GM18520 (cell line): ENCODE data around the gene STAT5A.
"Not testable (repeated sequence)": the region's sequence is repeated elsewhere in the genome, so short reads cannot be mapped to it uniquely, and the experiment has no call there.

Experiments used
- ATAC-seq: cut with Tn5 transposase; IDR thresholded peaks from one replicate; pipeline ENCODE4 v1.9.1; 2021; ENCODE audit not compliant: unreplicated experiment

STAT5A gene

GRCh38 chr17:42283241-42284023, 4.9 kb upstream of the STAT5A start:
- ATAC-seq: no peak

DNA sequence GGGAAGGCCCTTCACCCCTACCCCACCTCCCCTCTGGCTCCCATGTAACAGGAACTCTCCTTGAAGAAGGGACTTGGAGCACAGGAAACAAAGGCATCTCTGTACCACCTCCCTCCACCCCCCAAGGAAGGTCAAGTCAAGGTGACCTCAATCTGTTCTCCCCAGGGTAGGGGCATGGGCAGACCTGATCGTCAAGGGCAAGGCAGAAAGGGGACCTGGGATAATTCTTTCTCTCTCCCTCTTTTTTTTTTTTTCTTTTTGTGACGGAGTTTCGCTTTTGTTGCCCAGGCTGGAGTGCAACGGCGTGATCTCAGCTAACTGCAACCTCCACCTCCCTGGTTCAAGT, 4.3 kb upstream of the STAT5A start:
- no peak for ATAC-seq

DNA sequence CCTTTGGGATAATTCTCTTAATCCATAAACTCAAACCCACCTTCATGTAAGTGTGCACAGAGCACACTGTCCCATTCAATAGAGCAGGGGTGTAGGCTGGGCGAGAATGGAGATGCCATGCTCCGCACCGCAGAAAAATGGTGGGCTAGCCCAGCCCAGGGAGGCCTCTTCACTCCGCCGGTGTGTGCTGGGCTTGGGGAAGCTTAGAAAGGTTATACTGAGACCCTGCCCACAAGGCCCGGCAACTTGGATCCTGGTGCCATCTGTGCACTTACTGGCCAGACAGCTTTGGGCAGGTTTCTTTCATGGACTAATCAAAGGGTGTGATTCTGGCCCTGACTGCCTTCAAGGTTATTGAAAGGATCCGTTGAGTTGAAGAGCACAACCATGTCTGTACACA, 3.7 kb upstream of the STAT5A start:
- ATAC-seq: no peak

DNA sequence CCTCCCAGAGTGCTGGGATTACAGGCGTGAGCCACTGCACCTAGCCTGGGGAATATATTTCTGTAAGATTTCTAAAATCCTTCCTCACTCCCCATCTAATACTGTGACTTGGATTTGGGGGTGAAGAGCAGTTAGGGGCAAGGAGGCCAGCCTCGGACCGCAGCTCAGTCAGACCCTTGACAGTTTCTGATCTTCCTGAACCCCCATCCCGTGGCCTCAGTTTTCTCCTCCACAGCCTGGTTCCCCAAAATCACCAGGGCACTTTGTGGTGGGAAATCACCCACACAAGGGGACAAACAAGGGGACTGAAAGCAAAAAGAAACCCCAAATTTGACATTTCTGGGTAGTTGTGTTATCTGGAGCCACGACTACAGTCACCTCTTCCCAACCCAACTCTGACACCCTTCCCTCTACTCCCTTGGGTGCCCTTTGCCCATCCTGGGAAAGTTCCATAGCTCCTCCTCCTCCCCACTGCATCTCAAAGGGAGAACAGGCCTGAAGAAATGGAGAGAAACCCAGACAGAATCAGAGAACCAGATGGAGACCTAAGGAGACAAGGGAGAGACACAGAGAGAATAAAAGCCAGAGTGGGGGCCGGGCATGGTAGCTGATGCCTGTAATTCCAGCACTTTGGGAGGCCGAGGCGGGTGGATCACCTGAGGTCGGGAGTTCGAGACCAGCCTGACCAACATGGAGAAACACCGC, 2.8 kb upstream of the STAT5A start:
- no peak for ATAC-seq

GRCh38 chr17:42286411-42287221, 1.7 kb upstream of the STAT5A start:
- ATAC-seq: no peak

DNA sequence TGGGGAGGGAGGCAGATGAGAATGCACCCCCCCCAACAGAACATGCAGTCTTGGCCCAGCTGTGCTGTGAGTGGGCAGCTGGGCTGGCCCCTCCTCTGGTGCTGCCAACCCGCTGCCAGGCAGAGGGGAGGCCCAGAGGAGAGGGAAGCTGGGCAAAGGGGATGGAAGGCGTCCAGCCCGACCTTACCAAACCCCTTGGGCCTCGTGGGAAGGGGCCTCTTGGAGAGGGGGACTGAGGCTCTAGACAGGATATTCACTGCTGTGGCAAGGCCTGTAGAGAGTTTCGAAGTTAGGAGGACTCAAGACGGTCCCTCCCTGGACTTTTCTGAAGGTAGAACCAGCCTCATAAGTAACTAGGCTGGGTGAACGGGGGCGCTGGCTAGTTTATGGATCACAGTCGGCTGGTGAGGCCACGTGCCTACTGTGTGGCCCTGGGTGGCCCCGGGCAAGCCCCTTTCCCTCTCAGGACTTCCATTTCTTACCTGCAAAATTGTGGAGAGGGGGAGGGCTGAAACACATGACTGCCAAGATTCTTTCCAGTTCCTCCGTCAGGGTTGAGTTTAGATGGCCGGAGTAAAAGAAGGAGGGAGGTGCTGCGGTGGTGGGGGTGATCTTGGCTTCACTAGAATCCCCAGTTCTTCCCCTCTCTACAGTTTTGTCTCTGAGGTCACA, 857 bp upstream of the STAT5A start:
- ATAC-seq: no peak

DNA sequence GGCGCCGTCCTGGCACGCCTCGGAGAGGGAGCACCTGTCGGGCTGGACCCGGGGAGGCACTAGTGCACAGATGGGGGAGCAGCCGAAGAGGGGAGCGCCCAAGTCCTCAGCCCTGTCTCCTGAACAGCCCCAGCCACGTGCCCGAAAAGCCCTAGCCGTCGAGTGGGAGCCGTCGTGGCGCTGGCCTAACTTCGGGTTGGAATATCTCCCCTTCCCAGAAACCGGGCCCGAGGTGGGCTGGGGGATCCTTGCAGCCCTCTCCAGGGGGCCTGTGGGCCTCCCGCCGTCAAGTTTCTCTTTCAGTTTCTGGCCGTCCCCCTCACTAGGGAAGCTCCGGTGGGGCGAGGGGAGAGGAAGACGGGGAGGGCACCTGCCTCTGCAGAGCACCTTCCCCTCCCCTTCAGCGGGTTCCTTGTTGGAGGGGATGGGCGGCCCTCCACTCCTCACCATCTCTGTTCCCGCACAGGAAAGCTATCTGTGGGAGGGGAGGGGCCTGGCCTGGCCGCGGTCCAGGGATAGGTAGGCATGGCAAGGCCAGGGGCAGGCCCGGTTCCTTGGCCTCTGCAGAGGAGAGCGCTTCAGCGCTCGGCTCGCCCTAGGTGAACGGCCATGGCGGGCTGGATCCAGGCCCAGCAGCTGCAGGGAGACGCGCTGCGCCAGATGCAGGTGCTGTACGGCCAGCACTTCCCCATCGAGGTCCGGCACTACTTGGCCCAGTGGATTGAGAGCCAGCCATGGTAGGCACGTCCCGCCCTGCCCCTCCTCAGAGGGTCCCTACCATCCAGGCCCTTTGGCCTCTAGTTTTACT, 709 bp downstream of the STAT5A start:
- ATAC-seq: no peak

GRCh38 chr17:42289611-42290181, 1.4 kb downstream of the STAT5A start:
- ATAC-seq: no peak

DNA sequence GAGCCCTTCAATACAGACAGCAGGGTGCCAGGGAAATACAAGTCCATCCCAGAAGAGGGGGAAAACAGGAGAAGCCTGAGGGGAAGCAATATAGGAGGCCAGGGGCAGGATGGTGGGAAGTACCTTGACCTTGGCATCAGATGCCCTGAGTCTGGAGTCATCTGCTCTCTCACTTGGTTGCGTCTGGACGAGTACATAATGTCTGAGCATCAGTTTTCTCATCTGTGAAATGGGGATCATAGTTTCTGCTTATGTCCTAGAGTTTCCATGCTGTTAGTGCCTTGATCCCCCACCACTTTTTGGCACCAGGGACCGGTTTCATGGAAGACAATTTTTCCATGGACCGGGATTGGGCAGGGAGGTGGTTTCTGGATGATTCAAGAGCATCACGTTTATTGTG, 2.3 kb downstream of the STAT5A start:
- no peak for ATAC-seq

DNA sequence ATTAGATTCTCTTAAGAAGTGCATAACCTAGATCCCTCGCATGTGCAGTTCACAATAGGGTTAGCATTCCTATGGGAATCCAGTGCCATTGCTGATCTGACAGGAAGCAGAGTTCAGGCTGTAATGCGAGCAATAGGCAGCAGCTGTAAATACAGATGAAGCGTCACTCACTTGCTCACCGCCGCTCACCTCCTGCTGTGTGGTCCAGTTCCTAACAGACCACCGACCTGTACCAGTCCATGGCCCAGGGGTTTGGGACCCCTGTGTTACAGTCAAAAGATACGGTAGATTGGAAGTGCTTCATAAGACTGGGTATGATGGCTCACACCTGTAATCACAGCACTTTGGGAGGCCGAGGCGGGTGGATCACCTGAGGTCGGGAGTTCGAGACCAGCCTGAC, 2.8 kb downstream of the STAT5A start:
- ATAC-seq: no peak

DNA sequence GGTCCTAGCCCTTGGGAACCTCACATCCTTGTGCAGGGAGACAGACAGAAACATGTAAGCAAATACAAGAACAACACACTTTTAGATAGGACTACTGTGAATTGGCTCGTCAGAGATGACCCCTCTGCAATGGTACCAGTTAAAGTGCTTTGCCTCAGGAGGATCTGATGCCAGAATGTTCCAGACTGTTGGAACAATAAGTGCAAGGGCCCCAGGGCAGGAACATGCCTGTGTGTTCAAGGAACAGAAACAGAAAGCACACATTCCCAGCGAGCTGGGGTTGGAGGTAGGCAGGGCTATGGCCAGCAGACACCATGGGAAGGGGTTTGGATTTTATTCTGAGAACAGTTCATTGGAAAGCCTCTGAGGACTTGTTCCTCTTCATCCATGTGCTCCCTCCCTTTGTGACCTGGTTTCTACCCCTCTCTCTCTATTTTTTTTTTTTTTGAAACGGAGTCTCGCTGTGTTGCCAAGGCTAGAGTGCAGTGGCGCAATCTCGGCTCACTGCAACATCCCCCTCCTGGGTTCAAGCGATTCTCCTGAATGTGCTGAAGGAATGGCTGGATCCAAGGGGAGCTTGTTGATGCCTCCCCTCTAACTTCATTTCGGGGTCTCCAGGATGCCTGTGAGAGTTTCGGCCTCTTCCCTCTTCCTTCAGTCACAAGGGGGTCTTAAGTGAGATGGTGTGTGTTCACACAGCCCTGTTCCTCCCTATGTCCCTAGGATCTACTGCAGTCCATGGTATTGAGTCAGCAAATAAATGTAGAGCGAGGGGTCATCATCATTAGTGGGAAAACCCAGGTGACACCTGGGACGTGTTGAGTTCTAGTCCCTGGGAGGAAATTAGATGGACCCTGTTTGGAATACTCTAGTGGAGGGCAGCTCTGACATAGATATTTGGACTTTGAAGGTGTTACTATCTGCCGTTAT, 6.4 kb downstream of the STAT5A start:
- ATAC-seq: no peak

- ATAC-seq: no peak
Measured at GRCh38 chr17:42296012-42296411, 7.7 kb downstream of the STAT5A start.

- ATAC-seq: not testable (repeated sequence)
Measured at GRCh38 chr17:42297775-42298174, 9.5 kb downstream of the STAT5A start.

DNA sequence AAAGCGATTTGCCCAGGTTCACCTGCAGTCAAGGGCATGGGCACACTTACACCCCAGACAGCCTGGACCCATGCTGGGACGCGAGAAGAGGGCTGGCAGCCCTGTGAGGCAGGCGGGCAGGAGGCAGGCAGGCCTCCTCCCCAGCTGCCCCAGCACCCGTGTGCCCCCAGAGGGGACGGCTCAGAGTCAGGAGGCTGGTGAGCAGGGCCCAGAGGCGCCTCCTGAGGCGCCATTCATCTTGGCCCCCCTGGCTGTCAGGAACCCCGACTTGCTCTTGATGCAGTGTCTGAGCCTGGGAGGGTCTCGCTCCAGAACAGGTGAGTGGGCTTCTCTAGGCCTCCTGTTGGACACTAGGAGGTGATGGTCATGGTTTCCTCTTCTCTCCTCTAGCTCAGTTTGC, 11.1 kb downstream of the STAT5A start:
- ATAC-seq: not testable (repeated sequence)

DNA sequence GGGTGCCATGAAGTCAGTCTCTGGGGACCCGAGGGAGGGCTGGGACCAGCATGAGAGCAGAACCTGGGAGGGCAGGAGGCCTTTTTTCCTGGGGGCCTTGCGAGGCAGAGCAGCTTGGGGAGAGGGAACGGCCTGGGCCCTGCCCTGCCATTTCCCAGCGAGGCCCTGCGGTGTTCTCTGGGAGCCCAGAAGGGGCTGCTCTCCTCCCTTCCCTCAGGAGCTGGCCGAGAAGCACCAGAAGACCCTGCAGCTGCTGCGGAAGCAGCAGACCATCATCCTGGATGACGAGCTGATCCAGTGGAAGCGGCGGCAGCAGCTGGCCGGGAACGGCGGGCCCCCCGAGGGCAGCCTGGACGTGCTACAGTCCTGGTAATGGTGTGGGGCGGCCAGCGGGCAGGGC, 11.6 kb downstream of the STAT5A start:
- not testable (repeated sequence) for ATAC-seq

DNA sequence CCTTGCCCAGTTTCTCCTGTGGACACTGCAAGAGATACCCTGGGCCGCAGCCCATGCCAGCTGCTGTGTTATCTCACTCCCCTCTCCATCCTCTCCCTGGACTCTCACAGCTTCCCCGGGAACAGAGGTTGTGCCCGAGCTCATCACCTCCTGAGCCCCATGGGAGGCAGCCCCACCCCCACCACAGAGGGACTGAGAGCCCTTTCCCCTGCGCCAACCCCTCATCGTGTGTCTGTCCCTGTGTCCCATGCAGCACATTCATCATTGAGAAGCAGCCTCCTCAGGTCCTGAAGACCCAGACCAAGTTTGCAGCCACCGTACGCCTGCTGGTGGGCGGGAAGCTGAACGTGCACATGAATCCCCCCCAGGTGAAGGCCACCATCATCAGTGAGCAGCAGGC, 12.7 kb downstream of the STAT5A start:
- no peak for ATAC-seq

- ATAC-seq: no peak
Measured at GRCh38 chr17:42303694-42304093, 15.4 kb downstream of the STAT5A start.

DNA sequence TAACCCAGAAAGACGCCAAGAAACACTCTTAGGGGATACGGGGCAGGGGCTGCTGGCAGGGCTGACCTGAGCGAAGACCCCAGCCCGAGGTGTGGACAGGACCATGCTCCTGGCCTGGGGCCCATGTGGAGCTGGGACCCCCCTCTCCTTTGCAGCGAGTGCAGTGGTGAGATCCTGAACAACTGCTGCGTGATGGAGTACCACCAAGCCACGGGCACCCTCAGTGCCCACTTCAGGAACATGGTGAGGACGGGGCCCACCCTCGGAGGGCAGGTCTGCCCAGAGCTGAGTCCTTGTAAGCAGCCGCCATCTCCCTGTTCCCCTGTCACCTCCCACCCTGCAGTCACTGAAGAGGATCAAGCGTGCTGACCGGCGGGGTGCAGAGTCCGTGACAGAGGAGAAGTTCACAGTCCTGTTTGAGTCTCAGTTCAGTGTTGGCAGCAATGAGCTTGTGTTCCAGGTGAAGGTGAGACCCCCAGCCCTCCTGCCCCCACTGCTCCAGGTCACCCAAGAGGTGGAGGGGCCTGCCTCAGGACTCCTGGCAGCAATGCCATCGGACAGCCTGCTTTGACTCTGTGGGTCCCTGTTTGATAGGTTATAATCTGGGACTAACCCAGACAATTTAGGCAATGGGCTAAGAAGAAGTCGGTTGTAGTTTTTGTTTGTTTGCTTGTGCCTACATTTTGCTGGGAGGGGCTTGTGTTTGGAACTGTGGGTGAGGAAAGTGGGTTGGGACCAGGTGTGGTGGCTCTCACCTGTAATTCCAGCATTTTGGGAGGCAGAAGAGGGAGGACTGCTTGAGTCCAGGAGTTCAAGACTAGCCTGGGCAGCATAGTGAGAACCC, 16.1 kb downstream of the STAT5A start:
- ATAC-seq: no peak
